Peyer's patch (tissue), 4 donors: Measurements from ENCODE around the gene WWOX. TPM values are rescaled to one million over a fixed set of nuclear protein-coding genes. Genes with fewer than 3 reads are reported as not detected.

ENCODE experiments used
- DNase-seq, 3 donors: peaks; one replicate each; pipeline ENCODE4 v3.0.0-alpha.2; 2017 to 2019
- H3K27ac ChIP-seq, 4 donors: fragments of 200-600 bp; sonication (generic); one replicate each; pipeline ENCODE4 v1.5.1; 2016 to 2019
- H3K27me3 ChIP-seq, 2 donors: fragments of 200-600 bp; sonication (generic); one replicate each; pipeline ENCODE4 v1.5.1; 2019
- H3K36me3 ChIP-seq, 3 donors: fragments of 200-600 bp; sonication (generic); one replicate each; pipeline ENCODE4 v1.5.1; 2016 to 2019
- H3K4me1 ChIP-seq, 4 donors: fragments of 200-600 bp; sonication (generic); one replicate each; pipeline ENCODE4 v1.5.1; 2016 to 2019
- H3K4me3 ChIP-seq, 4 donors: fragments of 200-600 bp; sonication (generic); 1 replicate in 3 of 4; 2 replicates in 1 of 4; pipeline ENCODE4 v1.5.1; 2016 to 2019; ENCODE audit warnings: mild to moderate bottlenecking in 1 of 4
- H3K9me3 ChIP-seq, 4 donors: fragments of 200-600 bp; sonication (generic); one replicate each; pipeline ENCODE4 v1.5.1; 2016 to 2019; ENCODE audit warnings: mild to moderate bottlenecking in 1 of 4
- CTCF ChIP-seq, 6 experiments: fragments of 450-650 bp in 4 of 6; fragments of 200-600 bp in 2 of 6; sonication (generic) in 1 of 6; IDR thresholded peaks; one replicate each; pipeline ENCODE4 v1.5.1; 2017 to 2019; ENCODE audit warnings: antibody characterized with exemption in 6 of 6, mild to moderate bottlenecking in 3 of 6, moderate library complexity in 1 of 6
- POLR2A ChIP-seq, 2 donors: fragments of 450-650 bp; IDR thresholded peaks; one replicate each; pipeline ENCODE4 v1.5.1; 2017; ENCODE audit warnings: antibody characterized with exemption in 2 of 2, mild to moderate bottlenecking in 2 of 2, moderate library complexity in 2 of 2
- total RNA-seq, 4 donors: library from RNA; depleted of rRNA; stranded (reverse); fragments of >200 nt; gene quantifications; one replicate each; pipeline ENCODE4 v1.1.0, GENCODE V29; 2016

WWOX gene
- total RNA-seq, 4 donors from 2014 or later, result 17.3 to 197 (median 57.5) TPM

GRCh38 chr16:78566397-78567073 lies 467.1 kb downstream of the WWOX start:
- no peak for DNase-seq
- no peaks in the 10 kb centered on the region for H3K27me3 ChIP-seq
- H3K9me3 ChIP-seq, result no peaks in the 10 kb centered on the region
- no peak overlapping the region for H3K27ac ChIP-seq
- H3K36me3 ChIP-seq, result no peaks in the 10 kb centered on the region
- H3K4me3 ChIP-seq, result no peak overlapping the region
- no peaks in the 10 kb centered on the region for H3K4me1 ChIP-seq
- TF ChIP-seq POLR2A (IDR thresholded peaks at IDR 0.05) (no peak), CTCF (IDR thresholded peaks at IDR 0.05) (no peak)

GRCh38 chr16:78570399-78571141 lies 471.1 kb downstream of the WWOX start:
- Histone ChIP-seq H3K4me3 (no peak overlapping the region), H3K9me3 (peaks cover 0 to 3% (median 0%) of the 10 kb centered on the region in 4 donors), H3K27ac (no peak overlapping the region), H3K27me3 (no peaks in the 10 kb centered on the region), H3K36me3 (no peaks in the 10 kb centered on the region), H3K4me1 (no peaks in the 10 kb centered on the region)
- DNase-seq, result no peak
- TF ChIP-seq POLR2A (IDR thresholded peaks at IDR 0.05) (no peak), CTCF (IDR thresholded peaks at IDR 0.05) (no peak)

- H3K4me3 ChIP-seq, result no peak overlapping the region
- no peak for DNase-seq
- TF ChIP-seq POLR2A (IDR thresholded peaks at IDR 0.05) (no peak), CTCF (IDR thresholded peaks at IDR 0.05) (no peak)
These were observed 472.0 kb downstream of the WWOX start for GRCh38 chr16:78571434-78571833.

GRCh38 chr16:78571898-78572358 lies 472.5 kb downstream of the WWOX start:
- no peak overlapping the region for H3K27ac ChIP-seq
- H3K27me3 ChIP-seq, result no peaks in the 10 kb centered on the region
- peaks cover 0 to 3% (median 0%) of the 10 kb centered on the region in 4 donors for H3K9me3 ChIP-seq
- TF ChIP-seq CTCF (IDR thresholded peaks at IDR 0.05) (no peak), POLR2A (IDR thresholded peaks at IDR 0.05) (no peak)
- no peak for DNase-seq
- no peak overlapping the region for H3K4me3 ChIP-seq
- no peaks in the 10 kb centered on the region for H3K4me1 ChIP-seq
- H3K36me3 ChIP-seq, result no peaks in the 10 kb centered on the region

More at GRCh38 chr16:78571434-78571833, 472.0 kb downstream of the WWOX start:
- Histone ChIP-seq H3K36me3 (no peaks in the 10 kb centered on the region), H3K4me1 (no peaks in the 10 kb centered on the region), H3K9me3 (peaks cover 0 to 3% (median 0%) of the 10 kb centered on the region in 4 donors), H3K27me3 (no peaks in the 10 kb centered on the region), H3K27ac (no peak overlapping the region)

- Histone ChIP-seq H3K9me3 (peaks cover 0 to 3% (median 0%) of the 10 kb centered on the region in 4 donors), H3K27ac (no peak overlapping the region), H3K4me1 (no peaks in the 10 kb centered on the region), H3K27me3 (no peaks in the 10 kb centered on the region), H3K36me3 (no peaks in the 10 kb centered on the region), H3K4me3 (peak overlapping the region in 1 of 4 donors; percentile 12)
- DNase-seq, result no peak
- TF ChIP-seq POLR2A (IDR thresholded peaks at IDR 0.05), result no peak
- no peak for TF ChIP-seq CTCF (IDR thresholded peaks at IDR 0.05)
These were observed 475.1 kb downstream of the WWOX start for GRCh38 chr16:78574571-78574970.
